GM12875 (cell line): ENCODE data around the gene LZTS2.

ENCODE experiments used
- H3K4me3 ChIP-seq: one replicate; pipeline ENCODE4 v1.5.1; 2011; ENCODE audit warnings: low read depth, low read length, control low read depth
- CTCF ChIP-seq: IDR thresholded peaks from 2 replicates; pipeline ENCODE4 v1.5.1; 2011; ENCODE audit warnings: low read depth, mild to moderate bottlenecking, control low read depth, inconsistent platforms, low read length, moderate library complexity, borderline replicate concordance; ENCODE audit not compliant: insufficient read depth

Gene LZTS2

GRCh38 chr10:100967332-100967731 is 32.3 kb upstream of the LZTS2 start:
- no peak overlapping the region for H3K4me3 ChIP-seq
- no peak for TF ChIP-seq CTCF

- TF ChIP-seq CTCF, result no peak
- H3K4me3 ChIP-seq, result no peak overlapping the region
Measured at GRCh38 chr10:100968062-100968736, 31.4 kb upstream of the LZTS2 start.

- H3K4me3 ChIP-seq, result peak overlapping the region; percentile 36
- TF ChIP-seq CTCF, result no peak
Measured at GRCh38 chr10:100968863-100969186, 30.8 kb upstream of the LZTS2 start.

GRCh38 chr10:100969187-100970075 is 30.2 kb upstream of the LZTS2 start, which contains the start of gene SEMA4G:
Gene SEMA4G (plus strand): TSS chr10:100969504. CDS start chr10:100972913, 3,409 bp downstream.
- peak within 1 kb of the TSS; percentile 36 for H3K4me3 ChIP-seq
- TF ChIP-seq CTCF, result peak; percentile 85

GRCh38 chr10:100970076-100970913 is 29.3 kb upstream of the LZTS2 start:
- H3K4me3 ChIP-seq, result no peak overlapping the region
- no peak for TF ChIP-seq CTCF

- no peak for TF ChIP-seq CTCF
- H3K4me3 ChIP-seq, result no peak overlapping the region
Measured at GRCh38 chr10:100970914-100971811, 28.4 kb upstream of the LZTS2 start.
